OCI-LY1 (cell line): Measurements from ENCODE around the gene ENTPD6.
"Not testable (repeated sequence)": the region's sequence is repeated elsewhere in the genome, so short reads cannot be mapped to it uniquely, and the experiment has no call there.

ENCODE experiments used
- H2AFZ ChIP-seq: fragments of 200-600 bp; sonication (generic), shearing (Covaris generic); 2 replicates; pipeline ENCODE4 v1.6.0; 2014; ENCODE audit warnings: antibody characterized with exemption, mild to moderate bottlenecking, low read length
- H3F3A ChIP-seq: fragments of 200-600 bp; sonication (generic), shearing (Covaris generic); 2 replicates; pipeline ENCODE4 v1.6.0; 2014; ENCODE audit warnings: mild to moderate bottlenecking, antibody characterized with exemption, low read length, moderate library complexity; ENCODE audit not compliant: insufficient read depth
- H3K27ac ChIP-seq: fragments of 200-600 bp; sonication (generic); 2 replicates; pipeline ENCODE4 v1.5.1; 2014; ENCODE audit warnings: low read length, mixed run types, mild to moderate bottlenecking, low read depth; ENCODE audit not compliant: poor library complexity, severe bottlenecking
- H3K27me3 ChIP-seq: fragments of 200-600 bp; sonication (generic); 2 replicates; pipeline ENCODE4 v1.6.0; 2014; ENCODE audit warnings: antibody characterized with exemption, mild to moderate bottlenecking, low read length, moderate library complexity; ENCODE audit not compliant: insufficient read depth
- H3K36me3 ChIP-seq: fragments of 200-600 bp; sonication (generic); 2 replicates; pipeline ENCODE4 v1.6.1; 2014; ENCODE audit warnings: mild to moderate bottlenecking, antibody characterized with exemption, low read length, moderate library complexity, mixed read lengths; ENCODE audit not compliant: insufficient read depth
- H3K4me1 ChIP-seq: fragments of 200-600 bp; sonication (generic); 2 replicates; pipeline ENCODE4 v1.5.1; 2014; ENCODE audit warnings: mild to moderate bottlenecking, low read length, moderate library complexity; ENCODE audit not compliant: insufficient read depth, severe bottlenecking
- H3K4me2 ChIP-seq: fragments of 200-600 bp; sonication (generic), shearing (Covaris generic); 2 replicates; pipeline ENCODE4 v1.6.1; 2014; ENCODE audit warnings: low read length
- H3K4me3 ChIP-seq: fragments of 200-600 bp; sonication (generic); 2 replicates; pipeline ENCODE4 v1.5.1; 2014; ENCODE audit warnings: low read length, low read depth, mild to moderate bottlenecking, mixed read lengths; ENCODE audit not compliant: poor library complexity, severe bottlenecking
- H3K79me2 ChIP-seq: fragments of 200-600 bp; shearing (Covaris generic); 2 replicates; pipeline ENCODE4 v1.6.1; 2016; ENCODE audit warnings: mixed run types, low read length, mixed read lengths; ENCODE audit not compliant: insufficient read depth
- H3K9ac ChIP-seq: fragments of 200-600 bp; sonication (generic), shearing (Covaris generic); 2 replicates; pipeline ENCODE4 v1.6.1; 2014; ENCODE audit warnings: mild to moderate bottlenecking, low read length, mixed read lengths
- H3K9me2 ChIP-seq: fragments of 200-600 bp; sonication (generic), shearing (Covaris generic); 2 replicates; pipeline ENCODE4 v1.6.1; 2014; ENCODE audit warnings: low read depth, mild to moderate bottlenecking, low read length, mixed read lengths
- H3K9me3 ChIP-seq: fragments of 200-600 bp; shearing (Covaris generic); 2 replicates; pipeline ENCODE4 v1.6.1; 2014; ENCODE audit warnings: low read length, mixed read lengths
- H4K20me1 ChIP-seq: fragments of 200-600 bp; sonication (generic), shearing (Covaris generic); 2 replicates; pipeline ENCODE4 v1.6.0; 2016; ENCODE audit warnings: mild to moderate bottlenecking, low read length; ENCODE audit not compliant: insufficient read depth
- CTCF ChIP-seq: fragments of 200-600 bp; sonication (generic), shearing (Covaris generic); IDR thresholded peaks from 2 replicates; pipeline ENCODE4 v1.5.1; 2017; ENCODE audit warnings: mild to moderate bottlenecking, antibody characterized with exemption, low read length, moderate library complexity, mixed read lengths
- EZH2 ChIP-seq: fragments of 200-600 bp; sonication (generic), shearing (Covaris generic); IDR thresholded peaks from 2 replicates; pipeline ENCODE4 v1.8.0; 2017; ENCODE audit warnings: borderline replicate concordance, mixed run types, mild to moderate bottlenecking, antibody characterized with exemption, low read length, moderate library complexity, mixed read lengths

The ENTPD6 gene

GRCh38 chr20:25239387-25240370, 44.2 kb downstream of the ENTPD6 start:
- Histone ChIP-seq H3K79me2 (no peaks in the 10 kb centered on the region), H3K4me2 (no peak overlapping the region), H3K9ac (no peak overlapping the region), H3K27me3 (no peaks in the 10 kb centered on the region), H2AFZ (no peak overlapping the region), H3K36me3 (no peaks in the 10 kb centered on the region; the same call in 1 of the 2 replicates), H3K9me2 (no peaks in the 10 kb centered on the region), H3K4me1 (peaks cover 10% of the 10 kb centered on the region), H3K4me3 (no peak overlapping the region), H3K27ac (no peak overlapping the region), H4K20me1 (no peaks in the 10 kb centered on the region), H3K9me3 (no peaks in the 10 kb centered on the region), H3F3A (no peaks in the 10 kb centered on the region)
- no peak for TF ChIP-seq CTCF
- TF ChIP-seq EZH2 = no peak

DNA sequence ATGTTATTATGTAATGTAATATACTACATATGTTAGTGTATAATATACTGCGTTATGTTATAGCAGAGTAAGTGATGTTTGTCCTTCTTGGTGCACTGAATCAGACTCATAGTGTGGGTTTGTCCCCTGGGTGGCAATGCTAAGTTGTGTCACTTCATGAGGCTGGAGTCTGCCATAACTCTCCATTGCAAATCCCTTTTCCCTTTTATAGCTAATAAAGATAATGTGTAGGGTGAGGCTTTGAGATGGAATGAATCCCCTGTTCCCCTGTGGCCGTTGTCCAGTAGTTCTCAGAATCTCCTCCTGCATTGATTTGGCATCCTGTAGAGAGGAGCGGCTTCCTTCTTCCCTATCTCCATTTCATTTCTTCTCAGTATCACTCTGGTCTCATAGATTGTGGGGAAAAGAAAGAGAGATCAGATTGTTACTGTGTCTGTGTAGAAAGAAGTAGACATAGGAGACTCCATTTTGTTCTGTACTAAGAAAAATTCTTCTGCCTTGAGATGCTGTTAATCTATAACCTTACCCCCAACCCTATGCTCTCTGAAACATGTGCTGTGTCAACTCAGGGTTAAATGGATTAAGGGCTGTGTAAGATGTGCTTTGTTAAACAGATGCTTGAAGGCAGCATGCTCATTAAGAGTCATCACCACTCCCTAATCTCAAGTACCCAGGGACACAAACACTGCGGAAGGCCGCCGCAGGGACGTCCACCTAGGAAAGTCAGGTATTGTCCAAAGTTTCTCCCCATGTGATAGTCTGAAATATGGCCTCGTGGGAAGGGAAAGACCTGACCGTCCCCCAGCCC, 45.5 kb downstream of the ENTPD6 start:
- not testable (repeated sequence) for H3K36me3 ChIP-seq, H3K27ac ChIP-seq, H3K9me3 ChIP-seq, H3K4me2 ChIP-seq, H3K79me2 ChIP-seq, H3K9me2 ChIP-seq, H4K20me1 ChIP-seq, H3F3A ChIP-seq, H3K4me3 ChIP-seq, H3K27me3 ChIP-seq, H3K9ac ChIP-seq, H2AFZ ChIP-seq
- H3K4me1 ChIP-seq = peaks cover 12% of the 10 kb centered on the region

DNA sequence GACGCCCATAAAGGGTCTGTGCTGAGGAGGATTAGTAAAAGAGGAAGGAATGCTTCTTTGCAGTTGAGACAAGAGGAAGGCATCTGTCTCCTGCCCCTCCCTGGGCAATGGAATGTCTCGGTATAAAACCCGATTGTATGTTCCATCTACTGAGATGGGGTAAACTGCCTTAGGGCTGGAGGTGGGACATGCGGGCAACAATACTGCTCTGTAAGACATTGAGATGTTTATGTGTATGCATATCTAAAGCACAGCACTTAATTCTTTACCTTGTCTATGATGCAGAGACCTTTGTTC, 46.1 kb downstream of the ENTPD6 start:
- H3K9me2 ChIP-seq, H4K20me1 ChIP-seq, H3F3A ChIP-seq, H3K9ac ChIP-seq, H3K27me3 ChIP-seq, H3K4me2 ChIP-seq, H3K36me3 ChIP-seq, H3K4me3 ChIP-seq, H3K9me3 ChIP-seq, H3K79me2 ChIP-seq, H2AFZ ChIP-seq, H3K27ac ChIP-seq: not testable (repeated sequence)
- peaks cover 17% of the 10 kb centered on the region for H3K4me1 ChIP-seq

GRCh38 chr20:25242231-25242630, 46.7 kb downstream of the ENTPD6 start:
- Histone ChIP-seq H4K20me1 (no peaks in the 10 kb centered on the region), H3K4me1 (peaks cover 24% of the 10 kb centered on the region), H3K9me3 (no peaks in the 10 kb centered on the region), H3K36me3 (no peaks in the 10 kb centered on the region; the same call in 1 of the 2 replicates), H3K4me3 (no peak overlapping the region), H3K4me2 (no peak overlapping the region), H2AFZ (no peak overlapping the region), H3K27me3 (no peaks in the 10 kb centered on the region), H3F3A (no peaks in the 10 kb centered on the region), H3K9ac (no peak overlapping the region), H3K9me2 (no peaks in the 10 kb centered on the region), H3K79me2 (no peaks in the 10 kb centered on the region), H3K27ac (no peak overlapping the region)
- TF ChIP-seq EZH2 = no peak
- TF ChIP-seq CTCF = no peak
